Calu3 (cell line): Measurements from ENCODE around the gene TGFB1I1. TPM values are rescaled to one million over a fixed set of nuclear protein-coding genes. Genes with fewer than 3 reads are reported as not detected.

Experiments used
- BruUV-seq: library from RNA; stranded (reverse); fragments of 400-500 nt; replicated peaks from 2 replicates; lab custom pipeline; 2021; lab: Mats Ljungman, UMichigan
- CTCF ChIA-PET: fragments of 300-600 bp; sonication (Branson Sonifier 250); formaldehyde crosslinking; loops from one replicate; lab custom pipeline; 2022; ENCODE audit warnings: antibody characterized with exemption; lab: Charles Lee
- DNase-seq: peaks from one replicate; pipeline ENCODE4 v3.0.0; 2022
- H3K27ac Mint-ChIP-seq: one replicate; pipeline ENCODE4 v1.8.0; 2022; ENCODE audit warnings: mixed read lengths; ENCODE audit not compliant: unreplicated experiment
- H3K27me3 Mint-ChIP-seq: one replicate; pipeline ENCODE4 v1.8.0; 2022; ENCODE audit warnings: mixed read lengths; ENCODE audit not compliant: unreplicated experiment
- H3K36me3 Mint-ChIP-seq: one replicate; pipeline ENCODE4 v1.8.0; 2022; ENCODE audit warnings: mild to moderate bottlenecking, moderate library complexity, mixed read lengths; ENCODE audit not compliant: insufficient read depth, unreplicated experiment
- H3K4me1 Mint-ChIP-seq: one replicate; pipeline ENCODE4 v1.8.0; 2022; ENCODE audit warnings: mild to moderate bottlenecking, low read depth, mixed read lengths; ENCODE audit not compliant: unreplicated experiment
- H3K4me3 Mint-ChIP-seq: one replicate; pipeline ENCODE4 v1.8.0; 2022; ENCODE audit warnings: mild to moderate bottlenecking, low read depth, moderate library complexity, mixed read lengths; ENCODE audit not compliant: unreplicated experiment
- H3K9me3 Mint-ChIP-seq: one replicate; pipeline ENCODE4 v1.8.0; 2022; ENCODE audit warnings: low read depth, mixed read lengths; ENCODE audit not compliant: unreplicated experiment
- CTCF ChIP-seq: fragments of 200-600 bp; IDR thresholded peaks from one replicate; pipeline ENCODE4 v1.8.0; 2022; ENCODE audit warnings: antibody characterized with exemption; ENCODE audit not compliant: unreplicated experiment
- intact Hi-C: fragments of 100-400 bp; cut with micrococcal nuclease; formaldehyde crosslinking; loops from one replicate; pipeline ENCODE4 v1.10.0; 2022; ENCODE audit not compliant: unreplicated experiment
- total RNA-seq: library from RNA; stranded (reverse); gene quantifications from 2 replicates; pipeline ENCODE4 v1.2.3, GENCODE V29; 2022

TGFB1I1 gene
- total RNA-seq, 1 experiment from 2014 or later: 18.7 TPM

GRCh38 chr16:31428279-31428597 is 43.7 kb upstream of the TGFB1I1 start, which contains the start of gene COX6A2:
Gene COX6A2 (minus strand): TSS chr16:31428360. CDS start chr16:31428325, 35 bp downstream.
- BruUV-seq: no TSS peak
- Mint-ChIP-seq H3K36me3 (peaks cover 9% of the 10 kb centered on the region), H3K4me3 (no peak within 1 kb of the TSS), H3K27ac (no peak within 1 kb of the TSS), H3K27me3 (peaks cover 62% of the 10 kb centered on the region), H3K9me3 (peaks cover 2% of the 10 kb centered on the region), H3K4me1 (no peaks in the 10 kb centered on the region)
- DNase-seq: no peak
- intact Hi-C loops: no loop called here
- CTCF ChIA-PET: no interaction called here
- TF ChIP-seq CTCF: no peak

- Mint-ChIP-seq H3K27me3 (peaks cover 57% of the 10 kb centered on the region), H3K4me1 (no peaks in the 10 kb centered on the region), H3K36me3 (peaks cover 7% of the 10 kb centered on the region), H3K4me3 (no peak overlapping the region), H3K27ac (no peak overlapping the region), H3K9me3 (peaks cover 2% of the 10 kb centered on the region)
- no peak for TF ChIP-seq CTCF
- no peak for DNase-seq
- no TSS peak for BruUV-seq
- intact Hi-C loops: no loop called here
- CTCF ChIA-PET: interaction anchor here (0.5 kb wide), 1 partner anchor 156 kb away, joined by 5 read pairs; no protein-coding TSS in a partner anchor
Measured at GRCh38 chr16:31428638-31429247, 43.2 kb upstream of the TGFB1I1 start.

- Mint-ChIP-seq H3K27ac (no peak overlapping the region), H3K27me3 (peaks cover 51% of the 10 kb centered on the region)
Measured at GRCh38 chr16:31429314-31429713, 42.6 kb upstream of the TGFB1I1 start.

DNA sequence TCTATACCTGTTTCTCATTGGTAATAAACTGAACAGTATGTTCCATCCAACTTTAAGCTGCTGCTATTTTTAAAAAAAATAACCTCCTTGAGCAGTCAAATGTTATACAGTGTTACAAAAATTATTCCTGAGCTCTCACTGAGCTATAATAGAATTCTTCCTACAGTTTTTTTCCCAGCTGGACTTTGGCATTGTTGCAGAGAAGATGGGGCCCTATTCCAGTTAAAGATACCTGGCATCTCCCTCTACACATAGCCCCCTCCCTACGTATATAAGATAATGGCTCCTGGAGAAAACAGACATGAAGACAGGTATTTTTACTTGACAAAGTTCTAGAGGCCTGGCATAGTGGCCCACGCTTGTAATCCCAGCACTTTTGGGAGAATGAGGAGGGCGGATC is 42.2 kb upstream of the TGFB1I1 start:
- H3K27me3 Mint-ChIP-seq: peaks cover 46% of the 10 kb centered on the region
- no peak for DNase-seq
- no peak overlapping the region for H3K27ac Mint-ChIP-seq
- peaks cover 5% of the 10 kb centered on the region for H3K36me3 Mint-ChIP-seq
- peaks cover under 1% of the 10 kb centered on the region for H3K9me3 Mint-ChIP-seq
- CTCF ChIA-PET: interaction anchor here (0.5 kb wide), 1 partner anchor 48 kb away, joined by 5 read pairs; no protein-coding TSS in a partner anchor
- no peak for TF ChIP-seq CTCF
- no peaks in the 10 kb centered on the region for H3K4me1 Mint-ChIP-seq
- intact Hi-C loops: no loop called here
- H3K4me3 Mint-ChIP-seq: no peak overlapping the region
- BruUV-seq: no TSS peak

More at GRCh38 chr16:31429314-31429713, 42.6 kb upstream of the TGFB1I1 start:
- Mint-ChIP-seq H3K4me1 (no peaks in the 10 kb centered on the region), H3K4me3 (no peak overlapping the region), H3K36me3 (peaks cover 5% of the 10 kb centered on the region), H3K9me3 (peaks cover 2% of the 10 kb centered on the region)
- intact Hi-C loops: no loop called here
- BruUV-seq: no TSS peak
- no peak for DNase-seq
- TF ChIP-seq CTCF: no peak
- CTCF ChIA-PET: interaction anchor here (0.5 kb wide), 1 partner anchor 157 kb away, joined by 5 read pairs; no protein-coding TSS in a partner anchor
